K562 (cell line): ENCODE results near the gene TMEM151A. TPM values are rescaled to one million over a fixed set of nuclear protein-coding genes. Genes with fewer than 3 reads are reported as not detected.
A peak's percentile ranks its signal among the peaks of the same experiment; 100 is the strongest.

Experiments
- ATAC-seq: fragments of 200-7000 bp; cut with Tn5 transposase; 3 replicates; pipeline ENCODE4 v1.9.1; 2020; ENCODE audit warnings: moderate library complexity
- BruUV-seq: library from RNA; stranded (reverse); fragments of 400-500 nt; replicated peaks from 2 replicates; lab custom pipeline; 2021; lab: Mats Ljungman, UMichigan
- CTCF ChIA-PET: fragments of 300-600 bp; formaldehyde crosslinking; extraction: SDS; loops from one replicate; lab custom pipeline; 2021; ENCODE audit warnings: low intra/inter-chr PET ratio; lab: Yijun Ruan, JAX
- POLR2A ChIA-PET: fragments of 300-600, 350-650 bp; sonication (Branson Sonifier 250); formaldehyde crosslinking; extraction: SDS; loops from one replicate; lab custom pipeline; 2021; ENCODE audit warnings: antibody characterized with exemption, inconsistent platforms; lab: Yijun Ruan, JAX
- DNase-seq, 4 experiments: peaks; one replicate each; pipeline versions ENCODE4 v3.0.0 to v3.0.0-alpha.2; 2011 to 2018; ENCODE audit warnings: low spot score in 3 of 4, mixed read lengths in 3 of 4; ENCODE audit errors: extremely low read depth in 1 of 4
- FAIRE-seq: peaks from 2 replicates; lab custom pipeline; 2011; peaks lifted over from hg19 to GRCh38; lab: Jason Lieb, UNC
- H2AFZ ChIP-seq: 2 replicates; pipeline ENCODE4 v1.6.0; 2011; ENCODE audit warnings: low read depth, low read length, control low read depth, inconsistent platforms
- H3K27ac ChIP-seq: fragments of 200-600 bp; 3 replicates; pipeline ENCODE4 v1.8.0; 2011; ENCODE audit warnings: low read depth, mild to moderate bottlenecking, control low read depth, inconsistent platforms, low read length, moderate library complexity, mixed read lengths; ENCODE audit errors: extremely low read depth
- H3K27me3 ChIP-seq, 2 experiments: fragments of 300-600 bp in 1 of 2; 2 replicates in 1 of 2; 3 replicates in 1 of 2; pipeline versions ENCODE4 v1.6.0 to v1.8.0; 2011; ENCODE audit warnings: inconsistent platforms in 2 of 2, low read length in 2 of 2, mild to moderate bottlenecking in 1 of 2, mixed read lengths in 1 of 2, moderate library complexity in 1 of 2; ENCODE audit not compliant: control insufficient read depth in 2 of 2, insufficient read depth in 2 of 2
- H3K36me3 ChIP-seq: fragments of 300-600 bp; 3 replicates; pipeline ENCODE4 v1.8.0; 2011; ENCODE audit warnings: mild to moderate bottlenecking, low read length, inconsistent platforms; ENCODE audit not compliant: control insufficient read depth, insufficient read depth
- H3K4me1 ChIP-seq, 2 experiments: fragments of 200-600 bp in 1 of 2; replicated peaks in 1 of 2; 2 replicates in 1 of 2; 3 replicates in 1 of 2; pipeline versions ENCODE4 v1.5.1 to v1.8.0; 2011; ENCODE audit warnings: inconsistent platforms in 2 of 2, low read length in 2 of 2, mild to moderate bottlenecking in 1 of 2, mixed read lengths in 1 of 2, moderate library complexity in 1 of 2; ENCODE audit not compliant: control insufficient read depth in 2 of 2, insufficient read depth in 2 of 2
- H3K4me2 ChIP-seq: 2 replicates; pipeline ENCODE4 v1.6.1; 2011; ENCODE audit warnings: low read length, control low read depth, inconsistent platforms, mixed read lengths; ENCODE audit not compliant: insufficient read depth
- H3K4me3 ChIP-seq: fragments of 200-600 bp; sonication (generic), shearing (Covaris generic); 2 replicates; pipeline ENCODE4 v1.5.1; 2016; ENCODE audit warnings: control low read depth, inconsistent platforms
- H3K79me2 ChIP-seq: fragments of 200-600 bp; 3 replicates; pipeline ENCODE4 v1.8.0; 2011; ENCODE audit warnings: low read length, inconsistent platforms; ENCODE audit not compliant: control insufficient read depth, insufficient read depth
- H3K9ac ChIP-seq, 2 experiments: 2 replicates each; pipeline versions ENCODE4 v1.6.0 to v1.6.1; 2011; ENCODE audit warnings: low read depth in 2 of 2, low read length in 2 of 2, control low read depth in 1 of 2, inconsistent platforms in 1 of 2, mild to moderate bottlenecking in 1 of 2, mixed read lengths in 1 of 2; ENCODE audit not compliant: insufficient read depth in 1 of 2
- H3K9me1 ChIP-seq: one replicate; pipeline ENCODE4 v1.6.0; 2011; ENCODE audit warnings: inconsistent platforms, mild to moderate bottlenecking, low read length, moderate library complexity; ENCODE audit not compliant: control insufficient read depth, insufficient read depth
- H3K9me3 ChIP-seq: replicated peaks from 2 replicates; pipeline ENCODE4 v1.5.1; 2011; ENCODE audit warnings: low read depth, low read length, inconsistent platforms; ENCODE audit not compliant: control insufficient read depth, insufficient read depth
- H4K20me1 ChIP-seq: replicated peaks from 2 replicates; pipeline ENCODE4 v1.6.1; 2011; ENCODE audit warnings: low read length, inconsistent platforms, mixed read lengths; ENCODE audit not compliant: control insufficient read depth, insufficient read depth
- C11orf30 ChIP-seq: fragments of 450-650 bp; IDR thresholded peaks from 2 replicates; pipeline ENCODE4 v1.6.1; 2016; ENCODE audit warnings: low read depth, mild to moderate bottlenecking
- ELF1 ChIP-seq: fragments of 200-800 bp; sonication (Bioruptor generic); IDR thresholded peaks from 2 replicates; pipeline ENCODE4 v1.6.1; 2016; ENCODE audit warnings: missing genetic modification characterization, missing compliant biosample characterization
- KAT2B ChIP-seq: IDR thresholded peaks from one replicate; pipeline ENCODE4 v1.6.1; 2012; ENCODE audit warnings: low read depth, mild to moderate bottlenecking, control low read depth, inconsistent platforms, low read length, moderate library complexity
- MAFF ChIP-seq: IDR thresholded peaks from 2 replicates; pipeline ENCODE4 v1.6.1; 2012; ENCODE audit warnings: low read length, improper control_type of control experiment
- MAFG ChIP-seq: fragments of 450-650 bp; conservative IDR thresholded peaks from 2 replicates; pipeline ENCODE4 v1.6.1; 2016; ENCODE audit warnings: missing genetic modification characterization, missing compliant biosample characterization
- MED1 ChIP-seq: sonication (generic); formaldehyde crosslinking; IDR thresholded peaks from 2 replicates; pipeline ENCODE4 v1.8.1; 2023; ENCODE audit warnings: missing genetic modification reagents, borderline replicate concordance
- ZNF316 ChIP-seq: fragments of 450-650 bp; IDR thresholded peaks from 2 replicates; pipeline ENCODE4 v1.6.1; 2016
- WGBS: fragments of 100-300 bp; shearing (Covaris generic); methylation state at CpG from one replicate; pipeline ENCODE4 v1.1.6; 2016; ENCODE audit warnings: low coverage, mixed read lengths; ENCODE audit not compliant: insufficient coverage; ENCODE audit errors: missing lambda C conversion rate; 5-methylcytosine and 5-hydroxymethylcytosine counted together
- in situ Hi-C: fragments of 300-500 bp; cut with MboI; formaldehyde crosslinking; loops from 4 replicates; pipeline ENCODE4 v1.15.0; 2018; ENCODE audit warnings: inconsistent platforms, mixed read lengths
- intact Hi-C: fragments of 100-400 bp; cut with micrococcal nuclease; formaldehyde crosslinking; loops from 2 replicates; pipeline ENCODE4 v1.14.2; 2022
- polyA plus RNA-seq, 8 experiments: library from polyadenylated mRNA; depleted of rRNA in 4 of 8; stranded (reverse) in 5 of 8; unstranded in 3 of 8; fragments of >200 nt; fragmentation: Nextera tagmentation in 2 of 8; fragmentation: Illumina TruSeq in 1 of 8; extraction: Ambion mirVana in 2 of 8; extraction: Trizol in 1 of 8; gene quantifications; 2 replicates each; pipeline versions ENCODE4 v1.2.1 to v1.2.3, GENCODE V29; 2011 to 2014; ENCODE audit warnings: inconsistent platforms in 1 of 8, missing spikeins in 1 of 8
- total RNA-seq, 7 experiments: library from RNA; depleted of rRNA in 6 of 7; stranded (reverse); fragments of >200 nt in 6 of 7; fragmentation: Illumina TruSeq in 2 of 7; extraction: Trizol in 2 of 7; gene quantifications; 2 replicates each; pipeline versions ENCODE4 v1.2.1 to v1.2.3, GENCODE V29; 2011 to 2021; ENCODE audit warnings: low replicate concordance in 1 of 7

The TMEM151A gene
- total and polyA plus RNA-seq, 9 of the 15 experiments (the other 6 are each of a cell fraction or from before 2014, with no cell fraction given) = not detected

- Histone ChIP-seq H2AFZ (no peak overlapping the region), H3K9ac (no peak overlapping the region), H3K4me1 (no peaks in the 10 kb centered on the region), H3K27ac (no peak overlapping the region), H3K9me3 (no peaks in the 10 kb centered on the region)
- POLR2A ChIA-PET = interaction anchor here (0.7 to 3.4 kb wide), 2 partner anchors 11 to 181 kb away, joined by 3 to 22 read pairs; no protein-coding TSS in a partner anchor
- ATAC-seq = no peak
- in situ Hi-C loops = no loop called here
- no peak for TF ChIP-seq MED1 (CRISPR knock-in tag)
- TF ChIP-seq ZNF316 = 0 out of 2 replicates have a peak, but pooled peaks have one; percentile 10
- TF ChIP-seq, all 486 proteins: peak for 1
- CTCF ChIA-PET = no interaction called here
- no peaks in the 10 kb centered on the region for H3K27me3 ChIP-seq
- intact Hi-C loops = no loop called here
- no peak overlapping the region for H3K4me3 ChIP-seq
- H3K9me1 ChIP-seq = no peaks in the 10 kb centered on the region
- BruUV-seq = no TSS peak
- whole genome bisulfite sequencing = 55% methylated on average over 3 of the region's 3 CpGs
- DNase-seq = no peak
- H3K79me2 ChIP-seq = no peaks in the 10 kb centered on the region
- no peak overlapping the region for H3K4me2 ChIP-seq
- no peaks in the 10 kb centered on the region for H3K36me3 ChIP-seq
- FAIRE-seq = no peak
- H4K20me1 ChIP-seq = 0 out of 2 replicates have a peak, but pooled peaks cover 4% of the 10 kb centered on the region
Observed at GRCh38 chr11:66247801-66248200, 43.9 kb upstream of the TMEM151A start.

GRCh38 chr11:66248903-66249302 is 42.8 kb upstream of the TMEM151A start:
- DNase-seq = no peak
- Histone ChIP-seq H3K9me3 (no peaks in the 10 kb centered on the region), H3K4me1 (no peaks in the 10 kb centered on the region), H2AFZ (no peak overlapping the region), H4K20me1 (0 out of 2 replicates have a peak, but pooled peaks cover 4% of the 10 kb centered on the region), H3K4me2 (no peak overlapping the region)
- 48% methylated on average over 6 of the region's 6 CpGs for WGBS
- ChIA-PET POLR2A (interaction anchor here (3.4 kb wide), 1 partner anchor 12 kb away, joined by 22 read pairs; no protein-coding TSS in a partner anchor), CTCF (no interaction called here)
- intact Hi-C loops = no loop called here
- TF ChIP-seq MAFG (tag) (peak; percentile 53), C11orf30 (peak; percentile 74), ELF1 (tag) (no peak), KAT2B (no peak), ZNF316 (peak; percentile 87), MAFF (peak; percentile 62)
- TF ChIP-seq, all 486 proteins: peak for 4
- no peaks in the 10 kb centered on the region for H3K27me3 ChIP-seq
- in situ Hi-C loops = no loop called here
- no TSS peak for BruUV-seq
- no peaks in the 10 kb centered on the region for H3K9me1 ChIP-seq
- no peaks in the 10 kb centered on the region for H3K79me2 ChIP-seq
- H3K27ac ChIP-seq = no peak overlapping the region
- FAIRE-seq = no peak
- ATAC-seq = no peak
- no peaks in the 10 kb centered on the region for H3K36me3 ChIP-seq
- H3K4me3 ChIP-seq = no peak overlapping the region
- no peak overlapping the region for H3K9ac ChIP-seq
